Left ventricle myocardium inferior (tissue), 1 donor: ENCODE measurements around the gene SLC30A3. TPM values are rescaled to one million over a fixed set of nuclear protein-coding genes. Genes with fewer than 3 reads are reported as not detected.

Experiments
- DNase-seq: peaks from one replicate; pipeline ENCODE4 v3.0.0-alpha.2; 2020
- H3K27ac ChIP-seq: fragments of 200-600 bp; replicated peaks from 2 replicates; pipeline ENCODE4 v1.8.0; 2021
- H3K27me3 ChIP-seq: fragments of 200-600 bp; 2 replicates; pipeline ENCODE4 v1.8.0; 2021; ENCODE audit warnings: low read depth
- H3K36me3 ChIP-seq: fragments of 200-600 bp; 2 replicates; pipeline ENCODE4 v1.8.0; 2021
- H3K4me1 ChIP-seq: fragments of 200-600 bp; 2 replicates; pipeline ENCODE4 v1.8.0; 2021
- H3K4me3 ChIP-seq: fragments of 200-600 bp; 2 replicates; pipeline ENCODE4 v1.8.0; 2021; ENCODE audit warnings: mild to moderate bottlenecking, moderate library complexity
- H3K9me3 ChIP-seq: fragments of 200-600 bp; replicated peaks from 2 replicates; pipeline ENCODE4 v1.8.0; 2021
- intact Hi-C: fragments of 100-400 bp; cut with micrococcal nuclease; formaldehyde crosslinking; loops from one replicate; pipeline ENCODE4 v1.11.0; 2022
- long read RNA-seq: library from polyadenylated mRNA; unstranded; transcript quantifications from one replicate; pipeline ENCODE4 v2.0.0, GENCODE V29; 2021
- total RNA-seq: library from RNA; stranded (reverse); fragmentation: NEBNext Ultra II Directional; extraction: Animal tissue kit (Norgen Biotek cat#: 25700); gene quantifications from one replicate; pipeline ENCODE4 v1.2.1, GENCODE V29; 2021
- TF ChIP-seq, protein P1 (sequence below): fragments of 200-600 bp; IDR thresholded peaks from 2 replicates; pipeline ENCODE4 v1.8.0; 2021; ENCODE audit warnings: antibody characterized with exemption, mild to moderate bottlenecking, borderline replicate concordance
- donor health status: DM: no; HTN: yes; CAD: no; lungs with severe emphysema.

SLC30A3 gene, protein sequence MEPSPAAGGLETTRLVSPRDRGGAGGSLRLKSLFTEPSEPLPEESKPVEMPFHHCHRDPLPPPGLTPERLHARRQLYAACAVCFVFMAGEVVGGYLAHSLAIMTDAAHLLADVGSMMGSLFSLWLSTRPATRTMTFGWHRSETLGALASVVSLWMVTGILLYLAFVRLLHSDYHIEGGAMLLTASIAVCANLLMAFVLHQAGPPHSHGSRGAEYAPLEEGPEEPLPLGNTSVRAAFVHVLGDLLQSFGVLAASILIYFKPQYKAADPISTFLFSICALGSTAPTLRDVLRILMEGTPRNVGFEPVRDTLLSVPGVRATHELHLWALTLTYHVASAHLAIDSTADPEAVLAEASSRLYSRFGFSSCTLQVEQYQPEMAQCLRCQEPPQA
- total RNA-seq, result 5.9 TPM
- long read RNA-seq, transcript SLC30A3-201 (8 exons, 2,260 nt), result major isoform, 7 of 11 reads
- long read RNA-seq, partial matches to known transcripts, result 1 of 11 reads
- long read RNA-seq, other reads (novel, unspliced or antisense), result 3 of 11 reads

DNA sequence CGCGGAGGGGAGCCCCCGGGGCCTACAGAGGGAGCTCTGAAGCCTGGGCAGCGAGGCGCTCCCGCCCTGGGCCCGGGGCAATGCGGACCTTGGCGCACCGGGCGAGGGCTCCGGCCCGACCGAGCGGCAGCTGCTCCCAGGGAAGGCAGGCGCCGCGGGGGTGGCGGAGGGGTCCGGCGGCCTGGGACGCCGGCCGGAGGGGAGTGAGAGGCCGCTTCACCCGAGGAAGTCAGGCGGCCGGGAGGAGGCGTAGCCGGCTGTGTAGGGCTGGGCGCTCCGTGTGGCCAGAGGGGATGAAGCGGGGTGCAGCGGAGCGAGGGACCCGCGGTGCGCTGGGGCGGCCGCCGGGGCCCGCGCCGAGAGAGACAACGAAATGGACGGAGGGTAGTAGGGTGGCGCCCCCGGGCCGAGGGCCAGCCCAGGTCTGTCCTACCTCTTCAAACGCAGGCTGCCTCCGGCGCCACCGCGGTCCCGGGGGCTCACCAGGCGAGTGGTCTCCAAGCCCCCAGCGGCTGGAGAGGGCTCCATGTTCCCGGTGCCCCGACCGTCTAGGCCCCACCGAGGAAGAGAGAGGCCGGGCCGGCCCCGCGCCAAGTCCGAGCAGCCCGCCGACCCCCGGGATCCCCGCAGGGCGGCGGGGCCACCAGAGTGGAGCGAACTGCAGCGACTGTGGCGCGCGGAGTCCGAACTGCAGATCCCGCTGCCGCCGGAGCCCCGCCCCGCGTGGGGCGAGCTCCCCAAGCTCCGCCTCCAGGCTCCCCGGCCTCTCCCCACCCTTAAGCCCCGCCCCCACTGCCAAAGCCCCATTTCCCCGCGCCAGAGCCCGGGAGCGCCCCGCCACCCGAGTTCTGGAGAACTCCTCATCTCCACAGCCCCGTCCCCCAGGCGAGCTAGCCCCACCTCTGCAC, at the start of gene SLC30A3:
Gene SLC30A3, minus strand, starts transcription at position 669 of the 908 bp plus-strand sequence. Its CDS starts 141 bp downstream, at position 528.
- H3K27ac ChIP-seq, result no peak within 1 kb of the TSS
- TF ChIP-seq, protein P1, sequence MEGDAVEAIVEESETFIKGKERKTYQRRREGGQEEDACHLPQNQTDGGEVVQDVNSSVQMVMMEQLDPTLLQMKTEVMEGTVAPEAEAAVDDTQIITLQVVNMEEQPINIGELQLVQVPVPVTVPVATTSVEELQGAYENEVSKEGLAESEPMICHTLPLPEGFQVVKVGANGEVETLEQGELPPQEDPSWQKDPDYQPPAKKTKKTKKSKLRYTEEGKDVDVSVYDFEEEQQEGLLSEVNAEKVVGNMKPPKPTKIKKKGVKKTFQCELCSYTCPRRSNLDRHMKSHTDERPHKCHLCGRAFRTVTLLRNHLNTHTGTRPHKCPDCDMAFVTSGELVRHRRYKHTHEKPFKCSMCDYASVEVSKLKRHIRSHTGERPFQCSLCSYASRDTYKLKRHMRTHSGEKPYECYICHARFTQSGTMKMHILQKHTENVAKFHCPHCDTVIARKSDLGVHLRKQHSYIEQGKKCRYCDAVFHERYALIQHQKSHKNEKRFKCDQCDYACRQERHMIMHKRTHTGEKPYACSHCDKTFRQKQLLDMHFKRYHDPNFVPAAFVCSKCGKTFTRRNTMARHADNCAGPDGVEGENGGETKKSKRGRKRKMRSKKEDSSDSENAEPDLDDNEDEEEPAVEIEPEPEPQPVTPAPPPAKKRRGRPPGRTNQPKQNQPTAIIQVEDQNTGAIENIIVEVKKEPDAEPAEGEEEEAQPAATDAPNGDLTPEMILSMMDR, result no peak
- intact Hi-C loops, result no loop called here
- no peaks in the 10 kb centered on the region for H3K36me3 ChIP-seq
- H3K4me3 ChIP-seq, result peak within 1 kb of the TSS; percentile 78
- H3K27me3 ChIP-seq, result peaks cover 98% of the 10 kb centered on the region
- peak; percentile 67 for DNase-seq
- H3K4me1 ChIP-seq, result peaks cover 42% of the 10 kb centered on the region
- H3K9me3 ChIP-seq, result no peaks in the 10 kb centered on the region

DNA sequence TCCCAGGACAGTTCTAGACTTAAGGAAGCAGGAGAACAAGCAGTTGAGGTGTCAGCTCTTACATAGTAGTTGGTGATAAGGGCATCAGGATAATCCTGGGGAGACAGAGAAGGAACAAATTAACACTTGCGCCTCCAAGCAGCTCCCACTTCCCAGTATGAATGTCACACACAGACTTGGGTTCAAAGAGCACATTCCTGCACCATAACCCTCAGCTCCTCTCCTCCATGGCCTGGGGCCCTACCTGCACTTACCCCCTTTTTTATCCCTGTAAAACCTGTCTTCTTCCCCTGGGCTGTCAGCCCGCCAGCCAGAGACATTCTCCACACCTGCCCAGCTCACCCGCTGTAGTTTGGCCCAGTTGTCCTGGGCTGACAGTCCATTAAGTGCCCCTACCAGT, 49.3 kb upstream of the SLC30A3 start:
- H3K9me3 ChIP-seq, result no peaks in the 10 kb centered on the region
- peaks cover 31% of the 10 kb centered on the region for H3K36me3 ChIP-seq

DNA sequence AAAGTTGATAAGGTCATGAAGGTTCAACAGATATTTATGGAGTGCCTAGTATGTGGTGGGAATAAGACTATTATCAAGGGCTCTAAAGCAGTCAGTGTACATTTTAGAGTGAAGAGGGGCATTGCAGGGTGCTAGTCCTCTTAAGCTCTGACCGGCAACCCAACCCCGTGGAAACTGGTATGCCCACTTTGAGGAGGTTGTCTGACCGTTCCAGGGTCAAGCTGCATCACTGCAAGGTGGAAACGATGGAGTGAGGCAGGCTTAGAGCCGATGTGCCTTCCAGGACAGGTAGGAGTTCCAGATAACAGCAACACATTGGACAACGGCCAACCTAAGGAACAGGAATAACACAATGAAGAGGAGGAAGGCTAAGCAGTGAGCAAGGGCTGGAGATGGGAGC, 46.8 kb upstream of the SLC30A3 start:
- Histone ChIP-seq H3K9me3 (no peaks in the 10 kb centered on the region), H3K4me3 (no peak overlapping the region), H3K27me3 (peaks cover 43% of the 10 kb centered on the region), H3K36me3 (peaks cover 56% of the 10 kb centered on the region), H3K4me1 (peaks cover 32% of the 10 kb centered on the region), H3K27ac (no peak overlapping the region)
- TF ChIP-seq, protein P1, result no peak
- DNase-seq, result no peak
- intact Hi-C loops, result no loop called here

More for the DNA sequence above, 49.3 kb upstream of the SLC30A3 start:
- TF ChIP-seq, protein P1, result no peak
- H3K4me3 ChIP-seq, result no peak overlapping the region
- DNase-seq, result no peak
- H3K27me3 ChIP-seq, result peaks cover 18% of the 10 kb centered on the region
- intact Hi-C loops, result no loop called here
- no peak overlapping the region for H3K27ac ChIP-seq
- H3K4me1 ChIP-seq, result peaks cover 24% of the 10 kb centered on the region

DNA sequence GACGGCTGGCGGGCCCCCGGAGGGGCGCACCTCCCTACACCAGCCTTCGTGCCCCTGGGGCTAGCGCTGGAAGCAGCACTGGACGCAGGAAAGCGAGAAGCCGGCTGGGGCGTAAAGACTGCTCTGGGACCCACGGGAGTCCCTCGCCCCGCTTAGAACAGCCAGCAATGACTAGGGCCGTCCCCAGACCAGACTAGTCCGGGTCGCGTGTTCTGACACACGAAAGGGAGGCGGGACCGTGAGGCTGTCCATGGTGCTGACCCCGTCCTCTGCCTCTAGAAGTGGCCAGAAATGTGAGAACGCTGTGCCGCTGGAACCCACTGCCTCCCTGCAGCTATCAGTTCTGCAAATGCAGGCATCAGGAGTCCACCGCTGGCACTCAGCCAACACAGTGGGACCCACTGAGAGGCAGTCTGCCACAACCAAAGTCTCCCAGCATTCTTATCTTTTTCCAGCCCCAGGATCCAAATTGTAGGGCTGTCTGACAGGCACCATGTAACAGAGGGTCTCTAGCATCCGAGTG, 45.6 kb upstream of the SLC30A3 start, which contains the start of gene UCN:
Gene UCN, minus strand, starts transcription at position 87 of the 523 bp plus-strand sequence. CDS start 550 bp downstream, outside the sequence.
- Histone ChIP-seq H3K4me1 (peaks cover 32% of the 10 kb centered on the region), H3K9me3 (no peaks in the 10 kb centered on the region), H3K27ac (peak within 1 kb of the TSS; percentile 28), H3K4me3 (no peak within 1 kb of the TSS), H3K36me3 (peaks cover 62% of the 10 kb centered on the region), H3K27me3 (peaks cover 44% of the 10 kb centered on the region)
- intact Hi-C loops, result no loop called here
- DNase-seq, result no peak
- TF ChIP-seq, protein P1, result no peak
